ENCODE measurements around the gene CA9.

The CA9 gene

DNA sequence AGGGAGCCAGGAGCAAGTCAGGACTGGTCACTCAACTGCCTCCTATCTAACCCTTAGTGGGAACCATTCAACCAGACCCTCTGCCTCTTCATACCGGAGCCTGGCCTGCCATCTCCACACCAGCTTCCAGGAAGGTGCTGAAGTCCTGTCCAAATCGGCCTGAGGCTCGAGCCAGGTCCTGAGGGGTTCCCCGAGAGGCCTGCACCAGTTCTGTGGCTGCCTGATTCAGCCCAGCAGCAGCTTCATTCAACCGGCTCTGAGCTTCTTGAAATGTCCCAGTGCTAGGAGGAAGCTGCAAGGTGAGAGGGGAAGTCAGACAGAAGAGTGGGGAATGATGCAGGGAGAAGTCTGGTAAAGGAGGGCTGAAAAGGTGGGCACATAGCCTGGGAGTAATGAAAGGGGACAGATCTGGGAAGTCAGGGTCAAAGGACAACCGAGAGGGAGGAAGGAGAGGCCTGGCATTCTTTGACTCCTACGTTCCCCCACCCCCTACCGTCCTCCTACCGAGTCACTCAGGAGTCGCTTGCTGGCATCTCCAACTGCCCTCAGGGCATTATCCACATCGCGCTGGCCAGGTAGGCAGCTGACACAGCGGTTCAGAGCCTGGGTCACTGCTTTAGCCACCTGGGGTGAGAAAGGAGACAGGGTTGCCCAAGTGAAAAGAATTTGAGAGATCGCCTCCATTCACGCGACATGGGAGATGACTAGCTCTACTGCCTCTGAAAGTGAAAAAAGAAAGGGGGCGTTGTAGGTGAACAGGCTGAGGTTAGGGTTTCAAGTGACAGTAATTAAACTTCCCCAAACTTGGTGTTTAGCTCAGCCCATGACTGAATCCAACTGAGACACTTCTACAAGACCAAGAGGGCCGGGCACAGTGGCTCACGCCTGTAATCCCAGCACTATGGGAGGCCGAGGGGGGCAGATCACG is 38.0 kb downstream of the CA9 start:
- no peak for DNase-seq (ENCODE audit: low read depth in 2 of 2)
- no peak overlapping the region for H3K4me3 ChIP-seq (replicated peaks in 1 of 2; ENCODE audit: low read depth in 2 of 2, low read length in 2 of 2)
- TF ChIP-seq, protein P1, sequence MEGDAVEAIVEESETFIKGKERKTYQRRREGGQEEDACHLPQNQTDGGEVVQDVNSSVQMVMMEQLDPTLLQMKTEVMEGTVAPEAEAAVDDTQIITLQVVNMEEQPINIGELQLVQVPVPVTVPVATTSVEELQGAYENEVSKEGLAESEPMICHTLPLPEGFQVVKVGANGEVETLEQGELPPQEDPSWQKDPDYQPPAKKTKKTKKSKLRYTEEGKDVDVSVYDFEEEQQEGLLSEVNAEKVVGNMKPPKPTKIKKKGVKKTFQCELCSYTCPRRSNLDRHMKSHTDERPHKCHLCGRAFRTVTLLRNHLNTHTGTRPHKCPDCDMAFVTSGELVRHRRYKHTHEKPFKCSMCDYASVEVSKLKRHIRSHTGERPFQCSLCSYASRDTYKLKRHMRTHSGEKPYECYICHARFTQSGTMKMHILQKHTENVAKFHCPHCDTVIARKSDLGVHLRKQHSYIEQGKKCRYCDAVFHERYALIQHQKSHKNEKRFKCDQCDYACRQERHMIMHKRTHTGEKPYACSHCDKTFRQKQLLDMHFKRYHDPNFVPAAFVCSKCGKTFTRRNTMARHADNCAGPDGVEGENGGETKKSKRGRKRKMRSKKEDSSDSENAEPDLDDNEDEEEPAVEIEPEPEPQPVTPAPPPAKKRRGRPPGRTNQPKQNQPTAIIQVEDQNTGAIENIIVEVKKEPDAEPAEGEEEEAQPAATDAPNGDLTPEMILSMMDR (IDR thresholded peaks at IDR 0.05; ENCODE audit: low read depth, low read length) = no peak

DNA sequence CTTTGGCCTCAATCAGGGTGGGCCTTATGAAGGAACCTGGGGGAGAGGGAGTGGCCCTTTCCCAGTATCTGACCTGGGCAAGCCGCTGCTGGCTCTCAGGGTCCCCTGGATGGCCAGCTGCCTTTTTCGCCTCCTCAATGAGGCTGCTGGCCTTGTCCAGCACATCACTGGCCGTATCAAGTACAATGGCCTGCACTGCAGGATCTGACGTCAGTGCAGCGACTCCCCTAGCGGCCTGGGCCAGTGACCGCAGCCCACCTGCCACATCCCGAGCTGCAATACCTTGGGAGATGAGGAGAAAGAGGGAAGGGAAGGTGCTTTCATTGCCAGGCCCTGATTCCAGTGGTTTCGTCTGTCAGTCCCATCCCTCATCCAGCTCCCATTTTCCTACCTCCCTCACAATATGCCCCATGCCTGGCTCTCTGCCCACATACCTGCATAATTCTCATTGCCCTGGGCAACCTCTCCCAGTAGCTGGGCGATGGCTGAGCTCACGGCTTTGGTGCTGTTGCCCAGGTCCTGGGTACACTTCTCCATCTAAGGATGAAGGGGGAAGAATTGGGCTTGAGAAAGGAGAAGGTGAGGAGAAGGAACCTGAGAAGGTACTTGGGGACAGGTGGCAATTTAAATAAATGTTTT is 39.2 kb downstream of the CA9 start:
- TF ChIP-seq, protein P1 (IDR thresholded peaks at IDR 0.05; ENCODE audit: low read depth, low read length) = no peak
- no peak overlapping the region for H3K4me3 ChIP-seq (replicated peaks in 1 of 2; ENCODE audit: low read depth in 2 of 2, low read length in 2 of 2)
- no peak for DNase-seq (ENCODE audit: low read depth in 2 of 2)

DNA sequence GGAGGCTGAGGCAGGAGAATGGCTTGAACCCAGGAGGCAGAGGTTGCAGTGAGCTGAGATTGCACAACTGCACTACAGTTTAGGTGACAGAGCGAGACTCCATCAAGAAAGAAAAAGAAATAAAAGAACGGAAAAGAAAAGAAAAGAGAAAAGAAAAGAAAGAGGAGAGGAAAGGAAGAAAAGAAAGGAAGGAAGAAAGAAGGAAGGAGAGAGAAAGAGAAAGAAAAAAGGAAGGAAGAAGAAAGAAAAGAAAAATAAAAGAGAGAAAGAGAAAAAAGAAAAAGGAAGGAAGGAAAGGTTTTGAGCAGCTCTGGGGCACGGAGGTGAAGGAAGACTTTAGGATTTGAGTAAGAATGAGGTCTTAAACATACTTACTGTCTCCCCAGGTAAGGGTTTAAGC is 39.9 kb downstream of the CA9 start:
- H3K4me3 ChIP-seq (replicated peaks in 1 of 2; ENCODE audit: low read depth in 2 of 2, low read length in 2 of 2) = no peak overlapping the region
- TF ChIP-seq, protein P1 (IDR thresholded peaks at IDR 0.05; ENCODE audit: low read depth, low read length) = no peak

DNA sequence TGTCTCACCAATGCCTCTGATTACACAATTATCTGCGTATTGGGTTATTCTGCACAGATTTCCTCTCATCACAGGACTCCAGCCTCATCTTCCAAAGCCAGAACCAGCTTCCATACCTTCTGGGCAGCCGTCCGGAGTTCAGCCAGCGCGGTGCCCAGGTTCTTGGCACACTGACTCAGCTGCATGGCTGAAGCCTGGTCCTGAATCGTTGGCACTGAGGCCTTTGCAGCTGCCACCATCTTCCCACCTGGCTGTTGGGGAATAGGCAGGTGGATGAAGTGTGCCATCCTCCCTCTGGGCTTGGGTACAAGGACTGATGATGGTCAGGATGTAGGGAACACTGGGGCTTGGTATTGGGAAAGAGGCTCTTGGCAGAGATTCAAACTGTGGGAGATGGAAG is 40.4 kb downstream of the CA9 start:
- DNase-seq (ENCODE audit: low read depth in 2 of 2) = no peak
- no peak overlapping the region for H3K4me3 ChIP-seq (replicated peaks in 1 of 2; ENCODE audit: low read depth in 2 of 2, low read length in 2 of 2)
- TF ChIP-seq, protein P1 (IDR thresholded peaks at IDR 0.05; ENCODE audit: low read depth, low read length) = no peak

More for the DNA sequence above, 39.9 kb downstream of the CA9 start:
- DNase-seq (ENCODE audit: low read depth in 2 of 2) = no peak

DNA sequence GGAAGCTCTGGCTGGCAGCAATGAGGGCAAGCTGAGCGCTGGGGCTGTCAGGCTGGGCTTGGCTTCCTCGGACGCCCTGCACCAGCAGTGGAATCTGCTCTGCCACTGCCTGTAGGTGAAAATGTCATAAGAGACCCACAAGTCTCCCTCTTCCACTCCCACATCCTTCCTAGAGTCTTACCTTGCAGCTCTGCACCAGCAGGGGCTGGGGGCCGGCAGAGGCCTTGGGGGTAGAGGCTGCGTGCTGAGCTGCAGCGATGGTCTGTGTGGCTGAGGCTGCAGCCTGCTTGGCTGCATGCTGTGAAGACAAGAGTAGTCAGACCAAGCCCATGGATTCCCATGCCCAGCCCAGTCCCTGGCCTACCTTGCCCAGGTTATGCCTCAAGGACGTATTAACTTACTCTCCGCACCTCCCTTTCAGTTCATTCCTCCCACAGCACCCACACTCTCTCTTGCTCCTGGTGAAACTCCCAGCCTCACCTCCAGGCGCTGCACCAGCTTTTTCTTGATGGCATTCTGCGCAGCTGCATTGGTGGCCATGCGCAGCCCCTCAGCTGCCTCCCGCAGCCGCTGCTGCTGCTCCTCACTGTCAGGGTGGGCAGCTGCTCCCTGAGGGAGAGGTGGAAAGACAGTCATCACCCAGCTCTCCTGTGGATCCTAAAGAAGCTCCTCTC is 41.0 kb downstream of the CA9 start:
- DNase-seq (ENCODE audit: low read depth in 2 of 2) = no peak

DNA sequence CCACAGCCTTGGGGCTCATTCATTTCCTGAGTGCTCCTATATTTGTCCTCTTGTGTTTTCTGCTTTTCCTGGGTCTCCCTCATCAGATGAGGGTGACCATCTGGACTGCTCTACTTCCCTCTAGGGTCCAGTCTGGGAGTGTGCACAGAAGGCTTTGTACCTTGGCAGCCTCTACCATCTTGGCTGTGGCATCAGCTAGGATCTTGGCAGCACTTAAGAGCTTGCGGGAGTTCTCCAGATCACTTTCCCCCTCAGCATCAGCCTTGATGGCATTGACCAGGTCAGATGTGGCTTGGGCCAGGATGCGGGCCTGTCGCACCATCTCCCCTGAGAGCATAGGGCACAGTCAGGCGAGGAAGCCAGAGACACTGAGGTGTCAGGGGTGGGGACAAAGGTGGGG is 42.5 kb downstream of the CA9 start:
- no peak overlapping the region for H3K4me3 ChIP-seq (replicated peaks in 1 of 2; ENCODE audit: low read depth in 2 of 2, low read length in 2 of 2)
- TF ChIP-seq, protein P1 (IDR thresholded peaks at IDR 0.05; ENCODE audit: low read depth, low read length) = no peak
- peak; percentile 21 to 33 for DNase-seq (ENCODE audit: low read depth in 2 of 2)

More for the DNA sequence above, 41.0 kb downstream of the CA9 start:
- TF ChIP-seq, protein P1 (IDR thresholded peaks at IDR 0.05; ENCODE audit: low read depth, low read length) = no peak
- no peak overlapping the region for H3K4me3 ChIP-seq (replicated peaks in 1 of 2; ENCODE audit: low read depth in 2 of 2, low read length in 2 of 2)
